ENCODE measurements around the gene TAS2R3.

The TAS2R3 gene

DNA sequence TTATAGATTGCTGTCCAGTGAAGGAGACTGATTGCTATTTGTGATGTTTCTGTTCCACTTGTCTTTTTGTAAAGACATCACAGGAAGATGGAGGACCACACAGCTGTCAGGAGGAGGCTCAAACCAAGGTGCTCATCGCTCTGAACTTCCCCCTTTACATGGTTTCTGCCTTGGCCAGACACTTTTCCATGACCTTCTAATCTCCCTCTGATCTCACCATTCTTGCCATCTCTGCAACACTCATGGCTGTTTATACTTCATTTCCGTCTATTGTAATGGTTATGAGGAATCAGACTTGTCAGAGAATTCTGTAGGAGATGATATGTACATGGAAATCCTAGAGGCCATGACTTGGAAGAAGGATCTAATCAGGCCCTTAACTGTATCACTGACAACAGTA lies 24.4 kb downstream of the TAS2R3 start:
- DNase-seq = no peak

DNA sequence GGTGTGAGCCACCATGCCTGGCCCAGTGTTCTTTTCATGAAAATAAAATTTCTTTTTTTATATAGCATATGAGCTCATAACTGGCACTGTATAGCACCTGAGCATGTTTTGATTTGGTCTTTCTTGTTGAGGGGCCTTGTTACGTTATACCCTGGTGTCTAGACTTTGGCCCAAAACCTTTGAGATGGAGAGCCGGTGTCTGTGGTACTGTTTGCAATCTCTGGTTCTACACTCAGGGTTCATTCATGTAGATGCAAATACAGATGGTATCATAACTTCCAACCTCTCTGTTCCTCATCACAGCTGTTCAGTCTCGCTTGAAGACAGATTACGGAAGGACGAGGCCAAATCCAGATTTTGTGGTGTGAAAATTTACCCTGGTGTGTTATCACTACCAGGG lies 26.0 kb downstream of the TAS2R3 start, which contains the start of gene TAS2R5:
TSS of gene TAS2R5 (plus strand) at position 301 of the 400 bp plus-strand sequence. CDS start 145 bp downstream, outside the sequence.
- DNase-seq = no peak

DNA sequence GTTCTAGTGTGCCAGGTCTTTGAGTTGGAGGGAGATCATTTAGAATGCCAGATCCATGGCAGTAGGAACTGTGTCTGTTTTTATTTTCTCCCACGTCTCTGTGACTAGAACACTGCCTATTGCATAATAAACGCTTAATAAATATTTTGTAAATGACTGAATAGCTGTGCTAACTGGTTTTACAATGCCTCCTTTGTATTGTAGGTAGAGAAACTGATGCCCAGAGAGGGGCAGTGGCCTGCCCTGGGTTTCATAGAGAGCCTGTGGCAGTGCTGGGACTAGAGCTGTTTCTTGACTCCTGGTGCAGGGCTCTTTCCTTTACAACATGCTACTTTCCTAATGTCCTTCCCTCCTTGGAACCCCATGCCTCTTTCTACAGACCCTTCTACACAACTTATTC lies 28.6 kb downstream of the TAS2R3 start:
- DNase-seq = no peak
